ENCODE measurements around the gene CSNK1A1L. TPM values are rescaled to one million over a fixed set of nuclear protein-coding genes. Genes with fewer than 3 reads are reported as not detected.

The CSNK1A1L gene
- total and polyA plus RNA-seq, 2 of the 13 experiments (the other 11 are each of a cell fraction or from before 2014, with no cell fraction given) = not detected

DNA sequence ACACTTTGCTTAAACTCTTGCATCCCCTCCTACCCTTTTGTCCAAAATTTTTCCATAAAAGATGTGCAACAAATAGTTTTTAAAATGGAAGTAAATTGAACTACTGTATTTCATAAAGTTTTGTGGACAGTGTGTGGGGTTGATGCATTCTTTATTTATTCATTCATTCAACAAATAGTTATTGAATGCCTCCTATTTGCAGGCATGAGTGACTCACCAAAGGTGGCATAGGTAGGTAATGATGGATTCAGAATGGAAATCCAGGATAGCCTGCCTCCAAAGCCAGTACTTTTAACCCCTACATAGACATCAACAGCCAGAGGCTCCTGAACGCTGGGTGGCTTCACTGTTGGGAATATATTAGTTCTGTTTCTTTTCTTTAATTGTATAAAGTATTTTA lies 2.4 kb upstream of the CSNK1A1L start:
- TF ChIP-seq KLF15 (CRISPR knock-in tag; IDR thresholded peaks at IDR 0.05; ENCODE audit: borderline replicate concordance) (no peak), ZNF432 (CRISPR knock-in tag; IDR thresholded peaks at IDR 0.05; ENCODE audit: borderline replicate concordance) (no peak), ZNF224 (CRISPR knock-in tag; IDR thresholded peaks at IDR 0.05) (no peak)
- peaks cover 5 to 6% of the 10 kb centered on the region in 2 experiments; a peak in 3 of 5 replicates for H3K27me3 ChIP-seq (ENCODE audit: control insufficient read depth in 1 of 2, insufficient read depth in 2 of 2, low read length in 2 of 2)
- H3K4me3 ChIP-seq (replicated peaks in 1 of 3; ENCODE audit: insufficient read depth in 1 of 3, low read depth in 2 of 3, low read length in 3 of 3) = no peak overlapping the region
- H3K36me3 ChIP-seq (replicated peaks in 1 of 2; ENCODE audit: control insufficient read depth in 1 of 2, insufficient read depth in 2 of 2, low read length in 2 of 2) = no peaks in the 10 kb centered on the region
- no peak overlapping the region for H3K27ac ChIP-seq (ENCODE audit: extremely low read length, insufficient read depth, low read length)
- CTCF ChIA-PET (ENCODE audit: low intra/inter-chr PET ratio, low total read pairs) = no interaction called here
- no peak for FAIRE-seq
- intact Hi-C loops (cut with micrococcal nuclease; ENCODE audit: unreplicated experiment) = no loop called here
- H4K20me1 ChIP-seq (ENCODE audit: insufficient read depth, low read length) = no peaks in the 10 kb centered on the region
- no peak for ATAC-seq
- no peak for DNase-seq (ENCODE audit: low spot score)
- in situ Hi-C loops (cut with HindIII; ENCODE audit: extremely low pct_ligation_motif_present, low pct_unique_long_range_greater_than_20kb) = loop anchor here (10.0 kb wide), 1 partner anchor 497 kb away; no protein-coding TSS in a partner anchor
- H3K79me2 ChIP-seq (ENCODE audit: insufficient read depth, low read length) = no peaks in the 10 kb centered on the region
- no peaks in the 10 kb centered on the region for H3K4me1 ChIP-seq (ENCODE audit: insufficient read depth, low read length)
- no peak overlapping the region for H2AFZ ChIP-seq (ENCODE audit: low read length)
- no peak overlapping the region for H3K9ac ChIP-seq (ENCODE audit: insufficient read depth, low read depth, low read length)
- 5% methylated on average over 1 of the region's 1 CpG for WGBS (ENCODE audit: low lambda C conversion rate)
- POLR2A ChIA-PET = no interaction called here
- H3K9me3 ChIP-seq (ENCODE audit: low read length) = no peaks in the 10 kb centered on the region
- H3K4me2 ChIP-seq (ENCODE audit: low read depth, low read length) = no peak overlapping the region
- no TSS peak for BruUV-seq (replicated peaks)

DNA sequence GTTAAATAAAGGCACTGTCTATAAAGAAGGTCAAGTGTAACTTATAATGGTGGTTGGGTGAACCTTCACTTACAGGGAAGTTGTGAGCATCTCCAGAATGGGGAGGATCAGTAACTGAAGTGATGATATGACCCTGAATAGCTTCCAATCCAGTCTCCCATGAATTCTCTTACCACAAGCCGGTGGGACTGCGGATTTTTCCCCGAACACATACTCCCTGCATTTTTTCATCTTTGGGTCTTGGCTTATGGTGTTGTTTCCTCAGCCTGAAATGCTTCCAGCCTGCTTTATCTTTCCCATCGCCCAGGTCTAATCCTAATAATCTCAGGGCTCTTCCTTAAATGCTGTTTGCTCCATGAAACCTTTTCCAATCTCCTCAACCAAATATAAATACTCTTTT lies 2.0 kb upstream of the CSNK1A1L start:
- Histone ChIP-seq H3K4me1 (ENCODE audit: insufficient read depth, low read length) (no peaks in the 10 kb centered on the region), H3K27me3 (ENCODE audit: control insufficient read depth in 1 of 2, insufficient read depth in 2 of 2, low read length in 2 of 2) (peaks cover 5 to 6% of the 10 kb centered on the region in 2 experiments; a peak in 3 of 5 replicates), H3K27ac (ENCODE audit: extremely low read length, insufficient read depth, low read length) (no peak overlapping the region), H3K36me3 (replicated peaks in 1 of 2; ENCODE audit: control insufficient read depth in 1 of 2, insufficient read depth in 2 of 2, low read length in 2 of 2) (no peaks in the 10 kb centered on the region), H4K20me1 (ENCODE audit: insufficient read depth, low read length) (no peaks in the 10 kb centered on the region), H2AFZ (ENCODE audit: low read length) (no peak overlapping the region), H3K9me3 (ENCODE audit: low read length) (no peaks in the 10 kb centered on the region), H3K79me2 (ENCODE audit: insufficient read depth, low read length) (no peaks in the 10 kb centered on the region), H3K4me2 (ENCODE audit: low read depth, low read length) (no peak overlapping the region), H3K9ac (ENCODE audit: insufficient read depth, low read depth, low read length) (no peak overlapping the region), H3K4me3 (replicated peaks in 1 of 3; ENCODE audit: insufficient read depth in 1 of 3, low read depth in 2 of 3, low read length in 3 of 3) (no peak overlapping the region)
- no peak for FAIRE-seq
- CTCF ChIA-PET (ENCODE audit: low intra/inter-chr PET ratio, low total read pairs) = no interaction called here
- WGBS (ENCODE audit: low lambda C conversion rate) = 0% methylated on average over 4 of the region's 4 CpGs
- POLR2A ChIA-PET = no interaction called here
- no TSS peak for BruUV-seq (replicated peaks)
- intact Hi-C loops (cut with micrococcal nuclease; ENCODE audit: unreplicated experiment) = no loop called here
- in situ Hi-C loops (cut with HindIII; ENCODE audit: extremely low pct_ligation_motif_present, low pct_unique_long_range_greater_than_20kb) = loop anchor here (10.0 kb wide), 1 partner anchor 497 kb away; no protein-coding TSS in a partner anchor
- no peak for DNase-seq (ENCODE audit: low spot score)
- no peak for TF ChIP-seq CBX5 (CRISPR knock-in tag; IDR thresholded peaks at IDR 0.05; ENCODE audit: borderline replicate concordance)
- TF ChIP-seq, protein P1, sequence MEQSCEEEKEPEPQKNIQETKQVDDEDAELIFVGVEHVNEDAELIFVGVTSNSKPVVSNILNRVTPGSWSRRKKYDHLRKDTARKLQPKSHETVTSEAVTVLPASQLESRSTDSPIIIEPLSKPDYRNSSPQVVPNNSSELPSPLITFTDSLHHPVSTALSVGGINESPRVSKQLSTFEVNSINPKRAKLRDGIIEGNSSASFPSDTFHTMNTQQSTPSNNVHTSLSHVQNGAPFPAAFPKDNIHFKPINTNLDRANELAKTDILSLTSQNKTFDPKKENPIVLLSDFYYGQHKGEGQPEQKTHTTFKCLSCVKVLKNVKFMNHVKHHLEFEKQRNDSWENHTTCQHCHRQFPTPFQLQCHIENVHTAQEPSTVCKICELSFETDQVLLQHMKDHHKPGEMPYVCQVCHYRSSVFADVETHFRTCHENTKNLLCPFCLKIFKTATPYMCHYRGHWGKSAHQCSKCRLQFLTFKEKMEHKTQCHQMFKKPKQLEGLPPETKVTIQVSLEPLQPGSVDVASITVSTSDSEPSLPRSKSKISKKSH (CRISPR knock-in tag; IDR thresholded peaks at IDR 0.05; ENCODE audit: borderline replicate concordance) = no peak
- ATAC-seq = no peak
